Right ventricle myocardium superior (tissue), 1 donor: Measurements from ENCODE around the gene COL6A3. TPM values are rescaled to one million over a fixed set of nuclear protein-coding genes. Genes with fewer than 3 reads are reported as not detected.
"Not testable (repeated sequence)": the region's sequence is repeated elsewhere in the genome, so short reads cannot be mapped to it uniquely, and the experiment has no call there.

Source experiments
- ATAC-seq: fragments of 200-7000 bp; cut with Tn5 transposase; one replicate; pipeline ENCODE4 v1.9.1; 2020; ENCODE audit warnings: mild to moderate bottlenecking; ENCODE audit not compliant: poor library complexity
- DNase-seq: peaks from one replicate; pipeline ENCODE4 v3.0.0-alpha.2; 2020
- intact Hi-C: fragments of 100-400 bp; cut with DNase I; formaldehyde crosslinking; loops from one replicate; pipeline ENCODE4 v1.11.2; 2022
- total RNA-seq: library from RNA; stranded (reverse); fragmentation: NEBNext Ultra II Directional; extraction: Animal tissue kit (Norgen Biotek cat#: 25700); gene quantifications from one replicate; pipeline ENCODE4 v1.2.1, GENCODE V29; 2021
- donor health status: DM: no; HTN: yes; CAD: no; lungs with severe emphysema.

COL6A3 gene
- total RNA-seq, 1 donor from 2014 or later, result 64.9 TPM

- ATAC-seq (no peak), DNase-seq (no peak)
- intact Hi-C loops, result loop anchor here (5.0 kb wide), 1 partner anchor 42 kb away; no protein-coding TSS in a partner anchor
Measured at GRCh38 chr2:237425320-237425719, 11.4 kb upstream of the COL6A3 start.

GRCh38 chr2:237424544-237424943 is 10.6 kb upstream of the COL6A3 start:
- intact Hi-C loops, result loop anchor here (5.0 kb wide), 1 partner anchor 53 kb away; no protein-coding TSS in a partner anchor
- DNase-seq, result no peak
- ATAC-seq, result no peak

- intact Hi-C loops, result loop anchor here (5.0 kb wide), 1 partner anchor 53 kb away; no protein-coding TSS in a partner anchor
- no peak for ATAC-seq
- DNase-seq, result no peak
Measured at GRCh38 chr2:237423891-237424290, 9.9 kb upstream of the COL6A3 start.

- ATAC-seq (no peak), DNase-seq (no peak)
- intact Hi-C loops, result loop anchor here (5.0 kb wide), 1 partner anchor 55 kb away; no protein-coding TSS in a partner anchor
Measured at GRCh38 chr2:237422309-237422708, 8.3 kb upstream of the COL6A3 start.

GRCh38 chr2:237421542-237422116 is 7.7 kb upstream of the COL6A3 start:
- intact Hi-C loops, result loop anchor here (5.0 kb wide), 1 partner anchor 56 kb away; no protein-coding TSS in a partner anchor
- DNase-seq, result peak; percentile 88
- peak; percentile 85 for ATAC-seq

GRCh38 chr2:237418300-237418699 is 4.3 kb upstream of the COL6A3 start:
- DNase-seq (no peak), ATAC-seq (no peak)
- intact Hi-C loops, result loop anchor here (10.0 kb wide), 1 partner anchor 293 kb away; no protein-coding TSS in a partner anchor

GRCh38 chr2:237412988-237413776 is 782 bp downstream of the COL6A3 start:
- intact Hi-C loops, result loop anchor here (5.0 to 10.0 kb wide), 2 partner anchors 256 to 288 kb away; no protein-coding TSS in a partner anchor
- DNase-seq (no peak), ATAC-seq (peak; percentile 35)

GRCh38 chr2:237412646-237412987 is 1.3 kb downstream of the COL6A3 start:
- no peak for DNase-seq
- ATAC-seq, result no peak
- intact Hi-C loops, result loop anchor here (5.0 to 10.0 kb wide), 2 partner anchors 255 to 288 kb away; no protein-coding TSS in a partner anchor

GRCh38 chr2:237411683-237412423 is 2.1 kb downstream of the COL6A3 start:
- DNase-seq (no peak), ATAC-seq (peak; percentile 2)
- intact Hi-C loops, result loop anchor here (5.0 to 10.0 kb wide), 2 partner anchors 255 to 287 kb away; no protein-coding TSS in a partner anchor

- no peak for DNase-seq
- no peak for ATAC-seq
- intact Hi-C loops, result loop anchor here (5.0 to 10.0 kb wide), 2 partner anchors 254 to 286 kb away; no protein-coding TSS in a partner anchor
Measured at GRCh38 chr2:237411092-237411601, 2.8 kb downstream of the COL6A3 start.

- ATAC-seq, DNase-seq, intact Hi-C loops: not testable (repeated sequence)
Measured at GRCh38 chr2:237409263-237409662, 4.7 kb downstream of the COL6A3 start.

GRCh38 chr2:237408335-237409000 is 5.5 kb downstream of the COL6A3 start:
- intact Hi-C loops, result no loop called here
- DNase-seq (peak; percentile 71), ATAC-seq (peak; percentile 38)

- intact Hi-C loops, result no loop called here
- DNase-seq (no peak), ATAC-seq (no peak)
Measured at GRCh38 chr2:237407700-237408099, 6.3 kb downstream of the COL6A3 start.

GRCh38 chr2:237406371-237406895 is 7.5 kb downstream of the COL6A3 start:
- ATAC-seq (no peak), DNase-seq (no peak)
- intact Hi-C loops, result no loop called here

GRCh38 chr2:237405605-237406004 is 8.4 kb downstream of the COL6A3 start:
- intact Hi-C loops, result no loop called here

GRCh38 chr2:237405006-237405559 is 8.9 kb downstream of the COL6A3 start:
- ATAC-seq (no peak), DNase-seq (no peak)
- intact Hi-C loops, result no loop called here

More at GRCh38 chr2:237405605-237406004, 8.4 kb downstream of the COL6A3 start:
- ATAC-seq (no peak), DNase-seq (no peak)

- no peak for DNase-seq
- intact Hi-C loops, result no loop called here
- no peak for ATAC-seq
Measured at GRCh38 chr2:237404413-237404812, 9.6 kb downstream of the COL6A3 start.
